ENCODE results near the gene ZNF579.

DNA sequence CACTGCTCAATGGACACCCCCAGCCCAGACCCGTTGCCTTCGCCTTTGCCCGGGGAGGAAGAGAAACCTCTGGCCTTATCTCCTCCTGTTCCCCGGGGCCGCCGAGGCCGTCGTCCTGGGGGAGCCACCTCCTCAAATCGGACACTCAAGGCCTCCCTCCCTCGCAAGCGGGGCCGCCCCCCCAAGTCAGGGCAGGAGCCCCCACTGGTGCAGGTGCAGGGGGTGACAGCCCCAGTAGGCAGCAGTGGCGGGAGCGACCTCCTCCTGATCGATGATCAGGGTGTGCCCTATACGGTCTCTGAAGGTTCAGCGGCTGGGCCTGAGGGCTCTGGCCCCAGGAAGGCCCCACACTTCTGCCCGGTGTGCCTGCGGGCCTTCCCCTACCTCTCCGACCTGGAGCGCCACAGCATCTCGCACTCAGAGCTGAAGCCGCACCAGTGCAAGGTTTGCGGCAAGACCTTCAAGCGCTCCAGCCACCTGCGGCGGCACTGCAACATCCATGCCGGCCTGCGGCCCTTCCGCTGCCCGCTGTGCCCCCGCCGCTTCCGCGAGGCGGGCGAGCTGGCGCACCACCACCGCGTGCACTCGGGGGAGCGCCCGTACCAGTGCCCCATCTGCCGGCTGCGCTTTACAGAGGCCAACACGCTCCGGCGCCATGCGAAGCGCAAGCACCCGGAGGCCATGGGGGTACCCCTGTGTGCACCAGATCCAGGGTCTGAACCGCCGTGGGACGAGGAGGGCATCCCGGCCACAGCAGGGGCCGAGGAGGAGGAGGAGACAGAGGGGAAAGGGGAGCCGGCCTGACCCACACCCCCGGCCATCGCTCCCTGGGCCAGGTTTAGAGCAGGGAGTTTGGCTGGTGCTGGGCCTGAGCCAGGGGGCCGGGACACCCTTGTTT lies 21.7 kb upstream of the ZNF579 start:
- TF ChIP-seq, protein P1, sequence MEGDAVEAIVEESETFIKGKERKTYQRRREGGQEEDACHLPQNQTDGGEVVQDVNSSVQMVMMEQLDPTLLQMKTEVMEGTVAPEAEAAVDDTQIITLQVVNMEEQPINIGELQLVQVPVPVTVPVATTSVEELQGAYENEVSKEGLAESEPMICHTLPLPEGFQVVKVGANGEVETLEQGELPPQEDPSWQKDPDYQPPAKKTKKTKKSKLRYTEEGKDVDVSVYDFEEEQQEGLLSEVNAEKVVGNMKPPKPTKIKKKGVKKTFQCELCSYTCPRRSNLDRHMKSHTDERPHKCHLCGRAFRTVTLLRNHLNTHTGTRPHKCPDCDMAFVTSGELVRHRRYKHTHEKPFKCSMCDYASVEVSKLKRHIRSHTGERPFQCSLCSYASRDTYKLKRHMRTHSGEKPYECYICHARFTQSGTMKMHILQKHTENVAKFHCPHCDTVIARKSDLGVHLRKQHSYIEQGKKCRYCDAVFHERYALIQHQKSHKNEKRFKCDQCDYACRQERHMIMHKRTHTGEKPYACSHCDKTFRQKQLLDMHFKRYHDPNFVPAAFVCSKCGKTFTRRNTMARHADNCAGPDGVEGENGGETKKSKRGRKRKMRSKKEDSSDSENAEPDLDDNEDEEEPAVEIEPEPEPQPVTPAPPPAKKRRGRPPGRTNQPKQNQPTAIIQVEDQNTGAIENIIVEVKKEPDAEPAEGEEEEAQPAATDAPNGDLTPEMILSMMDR (IDR thresholded peaks at IDR 0.05; ENCODE audit: control extremely low read depth in 1 of 3, insufficient read depth in 1 of 3, low read depth in 1 of 3, low read length in 3 of 3) = no peak
- TF ChIP-seq RAD21 (IDR thresholded peaks at IDR 0.05 in 1 of 2, conservative IDR thresholded peaks at IDR 0.05 in 1 of 2; ENCODE audit: low read depth in 2 of 2, low read length in 2 of 2) = no peak

All from H1 (cell line).